Gastroesophageal sphincter (tissue), 4 donors: ENCODE results near the gene SETD5. TPM values are rescaled to one million over a fixed set of nuclear protein-coding genes. Genes with fewer than 3 reads are reported as not detected.

Experiments used
- ATAC-seq: fragments of 150-250 bp; one replicate; pipeline ENCODE4 v1.9.1; 2016; ENCODE audit warnings: mild to moderate bottlenecking, moderate library complexity
- H3K27ac ChIP-seq, 4 donors: fragments of 200-600 bp; sonication (generic) in 3 of 4; 1 replicate in 3 of 4; 2 replicates in 1 of 4; pipeline ENCODE4 v1.5.1; 2016 to 2019
- H3K27me3 ChIP-seq: fragments of 200-600 bp; sonication (generic); one replicate; pipeline ENCODE4 v1.5.1; 2019
- H3K36me3 ChIP-seq, 2 donors: fragments of 200-600 bp; sonication (generic); one replicate each; pipeline ENCODE4 v1.5.1; 2019; ENCODE audit warnings: control low read depth in 1 of 2
- H3K4me1 ChIP-seq, 3 donors: fragments of 200-600 bp; sonication (generic); 1 replicate in 2 of 3; 2 replicates in 1 of 3; pipeline ENCODE4 v1.5.1; 2016 to 2019; ENCODE audit warnings: control low read depth in 2 of 3
- H3K4me3 ChIP-seq, 2 donors: fragments of 200-600 bp; sonication (generic); one replicate each; pipeline ENCODE4 v1.5.1; 2019; ENCODE audit warnings: mild to moderate bottlenecking in 1 of 2, moderate library complexity in 1 of 2
- H3K9me3 ChIP-seq, 3 donors: fragments of 200-600 bp; sonication (generic); one replicate each; pipeline ENCODE4 v1.5.1; 2017 to 2019; ENCODE audit warnings: control low read depth in 2 of 3
- EP300 ChIP-seq: sonication (generic); formaldehyde crosslinking; IDR thresholded peaks from one replicate; pipeline ENCODE4 v1.6.1; 2017; ENCODE audit warnings: antibody characterized with exemption, mild to moderate bottlenecking
- POLR2A ChIP-seq, 2 donors: fragments of 450-650 bp; IDR thresholded peaks; one replicate each; pipeline ENCODE4 v1.6.1; 2017; ENCODE audit warnings: antibody characterized with exemption in 2 of 2, mild to moderate bottlenecking in 2 of 2, moderate library complexity in 1 of 2
- POLR2AphosphoS5 ChIP-seq: sonication (generic); formaldehyde crosslinking; IDR thresholded peaks from one replicate; pipeline ENCODE4 v1.6.1; 2017; ENCODE audit warnings: antibody characterized with exemption
- WGBS, 2 donors: methylation state at CpG; one replicate each; pipeline ENCODE4 v1.1.5; 2018; ENCODE audit warnings: low coverage in 1 of 2; 5-methylcytosine and 5-hydroxymethylcytosine counted together
- total RNA-seq, 4 donors: library from RNA; depleted of rRNA; stranded (reverse); fragments of >200 nt; gene quantifications; one replicate each; pipeline ENCODE4 v1.1.0, GENCODE V29; 2016
- TF ChIP-seq, protein P1 (sequence below), 4 experiments: fragments of 200-600 bp in 2 of 4; fragments of 450-650 bp in 2 of 4; sonication (generic) in 1 of 4; IDR thresholded peaks; one replicate each; pipeline ENCODE4 v1.5.1; 2017 to 2019; ENCODE audit warnings: antibody characterized with exemption in 4 of 4, mild to moderate bottlenecking in 2 of 4, moderate library complexity in 2 of 4

SETD5 gene
- total RNA-seq, 4 donors from 2014 or later: 51.5 to 95.3 (median 76.8) TPM

- no peak for ATAC-seq
Measured at GRCh38 chr3:9496893-9497292, 99.5 kb downstream of the SETD5 start.

DNA sequence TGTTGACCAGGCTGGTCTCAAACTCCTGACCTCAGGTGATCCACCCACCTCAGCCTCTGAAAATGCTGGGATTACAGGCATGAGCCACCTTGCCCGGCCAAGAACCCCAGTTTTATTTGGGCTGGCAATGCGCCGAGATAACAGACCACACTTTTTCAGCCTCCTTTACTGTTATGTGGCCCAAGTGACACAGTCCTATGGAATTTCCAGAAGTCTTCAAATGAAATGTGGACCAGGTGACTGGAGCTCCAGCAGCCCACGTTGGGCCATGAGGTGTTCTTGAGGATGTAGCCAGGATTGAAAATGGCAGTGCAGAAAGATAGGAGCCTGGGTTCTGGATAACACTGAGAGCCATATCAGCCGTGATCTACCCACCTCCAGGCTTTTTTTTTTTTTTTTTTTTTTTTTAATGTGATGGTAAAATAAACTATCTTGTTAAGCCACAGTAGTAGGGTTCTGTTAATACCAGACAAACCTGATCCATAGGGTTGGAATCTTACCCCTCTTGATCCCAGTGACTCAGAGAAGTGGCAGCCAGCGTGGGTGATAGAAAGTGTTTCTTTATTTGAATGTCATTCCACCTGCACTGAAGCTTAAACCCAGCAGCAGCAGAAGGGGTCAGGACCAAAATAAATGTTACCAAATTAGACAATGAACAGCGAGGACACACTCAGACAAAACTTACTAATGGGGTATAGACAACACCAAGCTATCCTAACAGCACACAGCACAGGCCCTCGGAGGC lies 100.6 kb downstream of the SETD5 start:
- Histone ChIP-seq H3K27me3 (peaks cover 39% of the 10 kb centered on the region), H3K27ac (no peak overlapping the region), H3K4me3 (no peak overlapping the region), H3K36me3 (no peaks in the 10 kb centered on the region), H3K4me1 (peaks cover 0 to 18% (median 6%) of the 10 kb centered on the region in 3 donors), H3K9me3 (no peaks in the 10 kb centered on the region)
- no peak for ATAC-seq
- TF ChIP-seq EP300 (no peak), POLR2AphosphoS5 (no peak), POLR2A (IDR thresholded peaks at IDR 0.05) (no peak)
- TF ChIP-seq, protein P1, sequence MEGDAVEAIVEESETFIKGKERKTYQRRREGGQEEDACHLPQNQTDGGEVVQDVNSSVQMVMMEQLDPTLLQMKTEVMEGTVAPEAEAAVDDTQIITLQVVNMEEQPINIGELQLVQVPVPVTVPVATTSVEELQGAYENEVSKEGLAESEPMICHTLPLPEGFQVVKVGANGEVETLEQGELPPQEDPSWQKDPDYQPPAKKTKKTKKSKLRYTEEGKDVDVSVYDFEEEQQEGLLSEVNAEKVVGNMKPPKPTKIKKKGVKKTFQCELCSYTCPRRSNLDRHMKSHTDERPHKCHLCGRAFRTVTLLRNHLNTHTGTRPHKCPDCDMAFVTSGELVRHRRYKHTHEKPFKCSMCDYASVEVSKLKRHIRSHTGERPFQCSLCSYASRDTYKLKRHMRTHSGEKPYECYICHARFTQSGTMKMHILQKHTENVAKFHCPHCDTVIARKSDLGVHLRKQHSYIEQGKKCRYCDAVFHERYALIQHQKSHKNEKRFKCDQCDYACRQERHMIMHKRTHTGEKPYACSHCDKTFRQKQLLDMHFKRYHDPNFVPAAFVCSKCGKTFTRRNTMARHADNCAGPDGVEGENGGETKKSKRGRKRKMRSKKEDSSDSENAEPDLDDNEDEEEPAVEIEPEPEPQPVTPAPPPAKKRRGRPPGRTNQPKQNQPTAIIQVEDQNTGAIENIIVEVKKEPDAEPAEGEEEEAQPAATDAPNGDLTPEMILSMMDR (IDR thresholded peaks at IDR 0.05): no peak
- WGBS, 2 donors: 80 to 83% methylated on average over 1 to 2 of the region's 8 CpGs

More at GRCh38 chr3:9496893-9497292, 99.5 kb downstream of the SETD5 start:
- H3K4me1 ChIP-seq: peaks cover 0 to 18% (median 6%) of the 10 kb centered on the region in 3 donors
- no peaks in the 10 kb centered on the region for H3K36me3 ChIP-seq
- TF ChIP-seq POLR2A (IDR thresholded peaks at IDR 0.05) (no peak), POLR2AphosphoS5 (no peak), EP300 (no peak)
- TF ChIP-seq, protein P1 (IDR thresholded peaks at IDR 0.05): no peak
- no peak overlapping the region for H3K4me3 ChIP-seq
- H3K27ac ChIP-seq: no peak overlapping the region
- peaks cover 31% of the 10 kb centered on the region for H3K27me3 ChIP-seq
- H3K9me3 ChIP-seq: no peaks in the 10 kb centered on the region
- 74 to 75% methylated on average over 6 of the region's 6 CpGs for WGBS, 2 donors

GRCh38 chr3:9498781-9499180 lies 101.4 kb downstream of the SETD5 start:
- 83% methylated on average over 5 of the region's 6 CpGs; no CpG with 5 or more reads in 1 of the 2 donors for WGBS, 2 donors
- ATAC-seq: no peak

DNA sequence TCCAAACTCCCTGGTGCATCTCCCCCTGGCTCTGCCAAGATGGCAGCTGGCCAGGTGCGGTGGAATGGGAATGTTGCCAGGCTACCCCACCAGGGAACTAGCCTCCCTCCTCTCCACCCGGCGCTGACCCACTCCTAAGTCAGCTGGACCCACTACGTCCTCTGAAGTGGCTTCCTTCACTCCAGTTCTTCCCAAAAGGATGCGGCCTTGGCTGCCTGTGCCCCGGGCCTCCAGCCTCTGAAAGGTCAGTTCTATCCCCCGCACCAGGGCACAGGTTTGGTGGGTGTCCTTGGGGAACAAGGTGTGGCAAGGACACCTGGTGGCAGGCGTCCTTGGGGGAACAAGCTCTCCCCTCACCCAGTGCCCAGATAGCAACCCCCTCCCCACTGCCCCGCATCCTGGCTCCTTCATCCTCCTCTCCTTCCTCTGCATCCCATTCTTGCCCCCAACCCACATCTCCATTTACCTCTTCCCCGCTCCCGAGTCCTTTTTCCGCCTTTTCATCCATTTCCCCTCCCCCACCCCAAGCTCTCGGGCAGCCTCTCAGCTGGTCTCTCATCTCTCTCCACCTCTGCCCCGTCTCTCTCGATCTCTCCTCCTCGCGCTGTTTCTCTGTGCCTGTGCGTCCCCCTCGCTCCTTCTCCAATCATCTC lies 102.2 kb downstream of the SETD5 start:
- H3K27ac ChIP-seq: no peak overlapping the region
- H3K36me3 ChIP-seq: no peaks in the 10 kb centered on the region
- H3K4me1 ChIP-seq: peaks cover 0 to 18% (median 6%) of the 10 kb centered on the region in 3 donors
- no peak for TF ChIP-seq POLR2AphosphoS5
- no peak for TF ChIP-seq EP300
- no peak for TF ChIP-seq POLR2A (IDR thresholded peaks at IDR 0.05)
- TF ChIP-seq, protein P1 (IDR thresholded peaks at IDR 0.05): no peak
- peak overlapping the region in 1 of 2 donors; percentile 11 for H3K4me3 ChIP-seq
- no peak for ATAC-seq
- H3K27me3 ChIP-seq: peaks cover 39% of the 10 kb centered on the region
- no peaks in the 10 kb centered on the region for H3K9me3 ChIP-seq
- 3 to 6% methylated on average over 12 of the region's 19 CpGs for WGBS, 2 donors

More at GRCh38 chr3:9498781-9499180, 101.4 kb downstream of the SETD5 start:
- no peak for TF ChIP-seq POLR2AphosphoS5
- TF ChIP-seq, protein P1 (IDR thresholded peaks at IDR 0.05): no peak
- TF ChIP-seq EP300: no peak
- Histone ChIP-seq H3K36me3 (no peaks in the 10 kb centered on the region), H3K27me3 (peaks cover 39% of the 10 kb centered on the region), H3K27ac (no peak overlapping the region), H3K4me3 (no peak overlapping the region), H3K4me1 (peaks cover 0 to 18% (median 6%) of the 10 kb centered on the region in 3 donors), H3K9me3 (no peaks in the 10 kb centered on the region)
